Esophagus (tissue), 2 donors: ENCODE data around the gene OR2Y1. TPM values are rescaled to one million over a fixed set of nuclear protein-coding genes. Genes with fewer than 3 reads are reported as not detected.
A peak's percentile ranks its signal among the peaks of the same experiment; 100 is the strongest.
"Not testable (repeated sequence)": the region's sequence is repeated elsewhere in the genome, so short reads cannot be mapped to it uniquely, and the experiment has no call there.

Experiments
- H3K27ac ChIP-seq, 2 donors: one replicate each; pipeline ENCODE4 v1.5.1; 2013; ENCODE audit warnings: low read depth in 2 of 2, mild to moderate bottlenecking in 2 of 2, inconsistent platforms in 1 of 2, low read length in 1 of 2, moderate library complexity in 1 of 2
- H3K27me3 ChIP-seq, 2 donors: one replicate each; pipeline ENCODE4 v1.6.1; 2013; ENCODE audit warnings: low read length in 2 of 2, control low read depth in 1 of 2, mild to moderate bottlenecking in 1 of 2; ENCODE audit not compliant: insufficient read depth in 2 of 2, control insufficient read depth in 1 of 2
- H3K36me3 ChIP-seq, 2 donors: one replicate each; pipeline ENCODE4 v1.6.1; 2013; ENCODE audit warnings: low read length in 1 of 2; ENCODE audit not compliant: control insufficient read depth in 2 of 2, insufficient read depth in 2 of 2
- H3K4me1 ChIP-seq, 2 donors: one replicate each; pipeline ENCODE4 v1.6.1; 2013; ENCODE audit warnings: low read length in 1 of 2; ENCODE audit not compliant: control insufficient read depth in 2 of 2, insufficient read depth in 2 of 2
- H3K4me3 ChIP-seq, 2 donors: one replicate each; pipeline ENCODE4 v1.5.1; 2013; ENCODE audit warnings: low read length in 2 of 2, mild to moderate bottlenecking in 2 of 2, low read depth in 1 of 2, moderate library complexity in 1 of 2
- H3K9me3 ChIP-seq, 2 donors: one replicate each; pipeline ENCODE4 v1.6.1; 2013; ENCODE audit warnings: mild to moderate bottlenecking in 2 of 2, low read depth in 1 of 2, low read length in 1 of 2, moderate library complexity in 1 of 2; ENCODE audit not compliant: control insufficient read depth in 2 of 2, insufficient read depth in 1 of 2
- WGBS, 2 donors: extraction: QIAGEN DNeasy Blood & Tissue Kit; methylation state at CpG; one replicate each; pipeline ENCODE4 v1.1.7; 2013; 5-methylcytosine and 5-hydroxymethylcytosine counted together
- polyA plus RNA-seq, 2 donors: library from polyadenylated mRNA; stranded (reverse); fragments of 200-250 nt; gene quantifications; one replicate each; pipeline ENCODE4 v1.2.3, GENCODE V29; 2013
- donor health status: healthy with polysubstance abuse.
- donor health status: Bipolar disorder and iron deficiency.

Gene OR2Y1
- polyA plus RNA-seq, result not detected

- no peaks in the 10 kb centered on the region for H3K36me3 ChIP-seq
- H3K27me3 ChIP-seq, result peaks cover 0 to 5% of the 10 kb centered on the region in 2 donors
- H3K4me3 ChIP-seq, result no peak within 1 kb of the TSS
- WGBS, 2 donors, result 85 to 91% methylated on average over 2 of the region's 2 CpGs
- no peak within 1 kb of the TSS for H3K27ac ChIP-seq
- no peaks in the 10 kb centered on the region for H3K9me3 ChIP-seq
- no peaks in the 10 kb centered on the region for H3K4me1 ChIP-seq
Measured at GRCh38 chr5:180739958-180740357, at the start of gene OR2Y1. TSS of gene OR2Y1 (minus strand) at chr5:180740058. CDS start at chr5:180740058, 0 bp downstream.

- H3K27ac ChIP-seq, H3K4me3 ChIP-seq, H3K27me3 ChIP-seq, H3K9me3 ChIP-seq: not testable (repeated sequence)
- H3K36me3 ChIP-seq, result peaks cover 11 to 41% of the 10 kb centered on the region in 2 donors
- H3K4me1 ChIP-seq, result peaks cover 11 to 33% of the 10 kb centered on the region in 2 donors
- WGBS, 2 donors, result 84 to 91% methylated on average over 19 of the region's 19 CpGs
Measured at GRCh38 chr5:180788651-180789410, 49.0 kb upstream of the OR2Y1 start.

- Histone ChIP-seq H3K36me3 (peaks cover 11 to 41% of the 10 kb centered on the region in 2 donors), H3K4me1 (peaks cover 11 to 33% of the 10 kb centered on the region in 2 donors), H3K27me3 (no peaks in the 10 kb centered on the region), H3K9me3 (peaks cover 0 to 6% of the 10 kb centered on the region in 2 donors), H3K4me3 (no peak overlapping the region), H3K27ac (no peak overlapping the region)
- 77 to 82% methylated on average over 20 of the region's 20 CpGs for WGBS, 2 donors
Measured at GRCh38 chr5:180787711-180788431, 48.0 kb upstream of the OR2Y1 start.

GRCh38 chr5:180786531-180787398 is 46.9 kb upstream of the OR2Y1 start:
- 51 to 55% methylated on average over 21 of the region's 21 CpGs for WGBS, 2 donors
- Histone ChIP-seq H3K27me3 (no peaks in the 10 kb centered on the region), H3K27ac (peak overlapping the region; percentile 77 to 94), H3K4me3 (no peak overlapping the region), H3K36me3 (peaks cover 11 to 29% of the 10 kb centered on the region in 2 donors), H3K4me1 (peaks cover 8 to 24% of the 10 kb centered on the region in 2 donors), H3K9me3 (no peaks in the 10 kb centered on the region)

GRCh38 chr5:180785794-180786221 is 46.0 kb upstream of the OR2Y1 start:
- Histone ChIP-seq H3K27me3 (no peaks in the 10 kb centered on the region), H3K4me3 (no peak overlapping the region), H3K36me3 (peaks cover 7 to 20% of the 10 kb centered on the region in 2 donors), H3K4me1 (peaks cover 8 to 22% of the 10 kb centered on the region in 2 donors), H3K9me3 (no peaks in the 10 kb centered on the region), H3K27ac (peak overlapping the region; percentile 77 to 94)
- 10 to 28% methylated on average over 5 of the region's 5 CpGs for WGBS, 2 donors

- Histone ChIP-seq H3K4me1 (peaks cover 8 to 21% of the 10 kb centered on the region in 2 donors), H3K9me3 (no peaks in the 10 kb centered on the region), H3K27ac (peak overlapping the region; percentile 77 to 94), H3K4me3 (no peak overlapping the region), H3K27me3 (no peaks in the 10 kb centered on the region), H3K36me3 (peaks cover 9 to 16% of the 10 kb centered on the region in 2 donors)
- WGBS, 2 donors, result 46 to 53% methylated on average over 15 of the region's 15 CpGs
Measured at GRCh38 chr5:180785121-180785781, 45.4 kb upstream of the OR2Y1 start.

GRCh38 chr5:180784497-180785097 is 44.7 kb upstream of the OR2Y1 start:
- Histone ChIP-seq H3K36me3 (peaks cover 6 to 10% of the 10 kb centered on the region in 2 donors), H3K4me3 (no peak overlapping the region), H3K27ac (no peak overlapping the region), H3K27me3 (no peaks in the 10 kb centered on the region), H3K4me1 (peaks cover 8 to 21% of the 10 kb centered on the region in 2 donors), H3K9me3 (no peaks in the 10 kb centered on the region)
- 31 to 35% methylated on average over 13 of the region's 13 CpGs for WGBS, 2 donors

GRCh38 chr5:180783340-180784052 is 43.6 kb upstream of the OR2Y1 start:
- no peak overlapping the region for H3K4me3 ChIP-seq
- WGBS, 2 donors, result 71 to 75% methylated on average over 12 of the region's 12 CpGs
- H3K4me1 ChIP-seq, result peaks cover 8 to 21% of the 10 kb centered on the region in 2 donors
- peaks cover 6 to 10% of the 10 kb centered on the region in 2 donors for H3K36me3 ChIP-seq
- H3K27me3 ChIP-seq, result no peaks in the 10 kb centered on the region
- no peak overlapping the region for H3K27ac ChIP-seq
- H3K9me3 ChIP-seq, result no peaks in the 10 kb centered on the region
